ENCODE measurements around the gene EID2B.
A peak's percentile ranks its signal among the peaks of the same experiment; 100 is the strongest.

The EID2B gene

GRCh38 chr19:39525205-39525604 is 7.4 kb downstream of the EID2B start:
- DNase-seq, result no peak

- no peak for DNase-seq
These were observed 8.2 kb downstream of the EID2B start for GRCh38 chr19:39524495-39524894.

GRCh38 chr19:39520541-39521484 is 11.8 kb downstream of the EID2B start:
- DNase-seq, result no peak

GRCh38 chr19:39518975-39519374 is 13.7 kb downstream of the EID2B start:
- no peak for DNase-seq

GRCh38 chr19:39518458-39518857 is 14.2 kb downstream of the EID2B start:
- DNase-seq, result no peak

- DNase-seq, result no peak
These were observed 15.2 kb downstream of the EID2B start for GRCh38 chr19:39517432-39517831.

- DNase-seq, result no peak
These were observed 16.4 kb downstream of the EID2B start for GRCh38 chr19:39516270-39516669.

GRCh38 chr19:39515551-39516191 is 17.0 kb downstream of the EID2B start:
- DNase-seq, result peak; percentile 31

- DNase-seq, result peak; percentile 21
These were observed 17.7 kb downstream of the EID2B start, which contains the start of gene SELENOV for GRCh38 chr19:39514840-39515550. Gene SELENOV (plus strand): TSS chr19:39515139. CDS start chr19:39515213, 74 bp downstream.

GRCh38 chr19:39512988-39513387 is 19.7 kb downstream of the EID2B start:
- DNase-seq, result no peak

GRCh38 chr19:39509233-39509632 is 23.4 kb downstream of the EID2B start:
- no peak for DNase-seq

GRCh38 chr19:39508629-39509028 is 24.0 kb downstream of the EID2B start:
- no peak for DNase-seq

GRCh38 chr19:39507715-39508364 is 24.8 kb downstream of the EID2B start:
- no peak for DNase-seq

GRCh38 chr19:39506944-39507714 is 25.5 kb downstream of the EID2B start:
- DNase-seq, result peak; percentile 82

- DNase-seq, result no peak
These were observed 26.1 kb downstream of the EID2B start for GRCh38 chr19:39506598-39506943.

- DNase-seq, result peak; percentile 83
These were observed 29.8 kb downstream of the EID2B start for GRCh38 chr19:39502640-39503417.

GRCh38 chr19:39501340-39501739 is 31.3 kb downstream of the EID2B start:
- DNase-seq, result no peak

GRCh38 chr19:39500543-39500942 is 32.1 kb downstream of the EID2B start:
- DNase-seq, result no peak

GRCh38 chr19:39499932-39500331 is 32.7 kb downstream of the EID2B start:
- DNase-seq, result no peak

GRCh38 chr19:39498798-39499642 is 33.6 kb downstream of the EID2B start, which contains the start of gene DLL3:
Gene DLL3 (plus strand): TSS chr19:39498947. CDS start chr19:39498975, 28 bp downstream.
- DNase-seq, result peak; percentile 41

Data from stimulated activated CD4-positive, alpha-beta T cell treated with anti-CD3 and anti-CD28 coated beads, Interleukin-15, amount 100 ng/mL, for 24 hours (primary cell).